Liver (tissue), 9 donors: ENCODE results near the gene PDCD6IP. TPM values are rescaled to one million over a fixed set of nuclear protein-coding genes. Genes with fewer than 3 reads are reported as not detected.

Experiments
- DNase-seq: peaks from one replicate; pipeline ENCODE4 v3.0.0-alpha.2; 2017; ENCODE audit warnings: low spot score
- H3K27ac ChIP-seq, 2 donors: one replicate each; pipeline ENCODE4 v1.7.0; 2013; ENCODE audit warnings: inconsistent platforms in 2 of 2, low read length in 2 of 2, control low read depth in 1 of 2, low read depth in 1 of 2, mild to moderate bottlenecking in 1 of 2
- H3K27me3 ChIP-seq, 4 donors: one replicate each; pipeline versions ENCODE4 v1.6.1 to v1.7.0; 2013; ENCODE audit warnings: low read length in 3 of 4, inconsistent platforms in 1 of 4, mild to moderate bottlenecking in 1 of 4, moderate library complexity in 1 of 4; ENCODE audit not compliant: control insufficient read depth in 4 of 4, insufficient read depth in 4 of 4
- H3K36me3 ChIP-seq, 4 donors: one replicate each; pipeline versions ENCODE4 v1.6.1 to v1.7.0; 2013; ENCODE audit warnings: low read length in 3 of 4, mild to moderate bottlenecking in 3 of 4, low read depth in 1 of 4, moderate library complexity in 1 of 4; ENCODE audit not compliant: control insufficient read depth in 4 of 4, insufficient read depth in 3 of 4
- H3K4me1 ChIP-seq, 4 donors: one replicate each; pipeline versions ENCODE4 v1.6.1 to v1.7.0; 2013; ENCODE audit warnings: low read length in 3 of 4, mild to moderate bottlenecking in 3 of 4, moderate library complexity in 1 of 4; ENCODE audit not compliant: control insufficient read depth in 4 of 4, insufficient read depth in 4 of 4
- H3K4me3 ChIP-seq, 3 donors: one replicate each; pipeline versions ENCODE4 v1.6.1 to v1.7.0; 2013; ENCODE audit warnings: low read length in 3 of 3, control low read depth in 1 of 3, low read depth in 1 of 3, mild to moderate bottlenecking in 1 of 3
- H3K9ac ChIP-seq, 2 donors: one replicate each; pipeline ENCODE4 v1.7.0; 2013; ENCODE audit warnings: low read length in 2 of 2, mild to moderate bottlenecking in 2 of 2, moderate library complexity in 2 of 2, control low read depth in 1 of 2, low read depth in 1 of 2
- H3K9me3 ChIP-seq, 4 donors: one replicate each; pipeline versions ENCODE4 v1.6.1 to v1.7.0; 2013; ENCODE audit warnings: low read length in 3 of 4; ENCODE audit not compliant: control insufficient read depth in 4 of 4
- ATF3 ChIP-seq: IDR thresholded peaks from 2 replicates; pipeline ENCODE4 v1.6.1; 2016; ENCODE audit warnings: antibody characterized with exemption
- CTCF ChIP-seq: fragments of 150-350 bp; IDR thresholded peaks from 2 replicates; pipeline ENCODE4 v1.5.1; 2017; ENCODE audit warnings: improper control_type of control experiment, low read depth, low read length; ENCODE audit not compliant: missing input control
- EGR1 ChIP-seq, 2 donors: IDR thresholded peaks; 2 replicates each; pipeline ENCODE4 v1.6.1; 2016 to 2018; ENCODE audit warnings: antibody characterized with exemption in 2 of 2, low read depth in 2 of 2
- GABPA ChIP-seq, 2 donors: IDR thresholded peaks in 1 of 2; conservative IDR thresholded peaks in 1 of 2; 2 replicates each; pipeline ENCODE4 v1.6.1; 2016; ENCODE audit warnings: antibody characterized with exemption in 2 of 2, mild to moderate bottlenecking in 1 of 2, moderate library complexity in 1 of 2
- HNF4A ChIP-seq, 2 donors: conservative IDR thresholded peaks; 2 replicates each; pipeline ENCODE4 v1.6.1; 2016; ENCODE audit warnings: antibody characterized with exemption in 2 of 2, mild to moderate bottlenecking in 2 of 2
- HNF4G ChIP-seq: IDR thresholded peaks from 2 replicates; pipeline ENCODE4 v1.6.1; 2016; ENCODE audit warnings: antibody characterized with exemption
- MAX ChIP-seq: IDR thresholded peaks from 2 replicates; pipeline ENCODE4 v1.6.1; 2016; ENCODE audit warnings: antibody characterized with exemption
- NR2F2 ChIP-seq: IDR thresholded peaks from 2 replicates; pipeline ENCODE4 v1.6.1; 2016; ENCODE audit warnings: antibody characterized with exemption
- RAD21 ChIP-seq, 2 donors: IDR thresholded peaks; 2 replicates each; pipeline ENCODE4 v1.6.1; 2016; ENCODE audit warnings: antibody characterized with exemption in 2 of 2, mild to moderate bottlenecking in 2 of 2
- REST ChIP-seq: IDR thresholded peaks from 2 replicates; pipeline ENCODE4 v1.6.1; 2016; ENCODE audit warnings: antibody characterized with exemption, mild to moderate bottlenecking
- RXRA ChIP-seq, 2 donors: IDR thresholded peaks; 2 replicates each; pipeline ENCODE4 v1.6.1; 2017 to 2018; ENCODE audit warnings: antibody characterized with exemption in 2 of 2, mild to moderate bottlenecking in 1 of 2
- SP1 ChIP-seq: IDR thresholded peaks from 2 replicates; pipeline ENCODE4 v1.6.1; 2018; ENCODE audit warnings: antibody characterized with exemption, mild to moderate bottlenecking
- YY1 ChIP-seq: IDR thresholded peaks from 2 replicates; pipeline ENCODE4 v1.6.1; 2016; ENCODE audit warnings: antibody characterized with exemption, mild to moderate bottlenecking
- ZBTB33 ChIP-seq: IDR thresholded peaks from 2 replicates; pipeline ENCODE4 v1.6.1; 2016; ENCODE audit warnings: antibody characterized with exemption
- WGBS: extraction: QIAGEN DNeasy Blood & Tissue Kit; methylation state at CpG from one replicate; pipeline ENCODE4 v1.1.7; 2013; 5-methylcytosine and 5-hydroxymethylcytosine counted together
- polyA plus RNA-seq, 2 donors: library from polyadenylated mRNA; stranded (reverse) in 1 of 2; unstranded in 1 of 2; fragments of 200-250 nt in 1 of 2; fragments of >200 nt in 1 of 2; fragmentation: Nextera tagmentation in 1 of 2; extraction: Ambion mirVana in 1 of 2; gene quantifications; one replicate each; pipeline versions ENCODE4 v1.2.1 to v1.2.3, GENCODE V29; 2013 to 2015
- total RNA-seq, 2 donors: library from RNA; depleted of rRNA; stranded (reverse); fragments of >200 nt; gene quantifications; one replicate each; pipeline ENCODE4 v1.2.3, GENCODE V29; 2014
- donor health status: healthy.
- donor health status: healthy.
- donor health status: healthy.
- donor health status: healthy.
- donor health status: healthy.

PDCD6IP gene
- total and polyA plus RNA-seq, 4 donors, result 31.9 to 73.8 (median 47.9) TPM

- no peak overlapping the region for H3K27ac ChIP-seq
- H3K9me3 ChIP-seq, result no peaks in the 10 kb centered on the region
- 93% methylated on average over 1 of the region's 1 CpG for WGBS
- peaks cover 4 to 44% (median 26%) of the 10 kb centered on the region in 4 donors for H3K4me1 ChIP-seq
- no peak for DNase-seq
- H3K9ac ChIP-seq, result no peak overlapping the region
- no peaks in the 10 kb centered on the region for H3K27me3 ChIP-seq
- no peak overlapping the region for H3K4me3 ChIP-seq
- peaks cover 0 to 5% (median 2%) of the 10 kb centered on the region in 4 donors for H3K36me3 ChIP-seq
- TF ChIP-seq HNF4G (no peak), YY1 (no peak), MAX (no peak), SP1 (no peak), REST (no peak), NR2F2 (no peak), RAD21 (IDR thresholded peaks at IDR 0.05) (no peak), GABPA (IDR thresholded peaks at IDR 0.05 in 1 of 2, conservative IDR thresholded peaks at IDR 0.05 in 1 of 2) (no peak)
Observed at GRCh38 chr3:33803252-33803651, 4.8 kb downstream of the PDCD6IP start.

GRCh38 chr3:33803894-33804526 lies 5.6 kb downstream of the PDCD6IP start:
- no peaks in the 10 kb centered on the region for H3K9me3 ChIP-seq
- peaks cover 4 to 42% (median 25%) of the 10 kb centered on the region in 4 donors for H3K4me1 ChIP-seq
- DNase-seq, result no peak
- 77% methylated on average over 6 of the region's 6 CpGs for WGBS
- no peak overlapping the region for H3K9ac ChIP-seq
- H3K36me3 ChIP-seq, result peaks cover 0 to 7% (median 2%) of the 10 kb centered on the region in 4 donors
- TF ChIP-seq CTCF (no peak), HNF4A (conservative IDR thresholded peaks at IDR 0.05) (no peak), ZBTB33 (no peak), RXRA (IDR thresholded peaks at IDR 0.05) (no peak), RAD21 (IDR thresholded peaks at IDR 0.05) (no peak), ATF3 (no peak), NR2F2 (no peak), EGR1 (IDR thresholded peaks at IDR 0.05; ENCODE audit: low read depth in 2 of 2) (no peak)
- H3K27ac ChIP-seq, result no peak overlapping the region
- no peak overlapping the region for H3K4me3 ChIP-seq
- no peaks in the 10 kb centered on the region for H3K27me3 ChIP-seq
